HCT116 (cell line): ENCODE measurements around the gene PEAK3. TPM values are rescaled to one million over a fixed set of nuclear protein-coding genes. Genes with fewer than 3 reads are reported as not detected.
A peak's percentile ranks its signal among the peaks of the same experiment; 100 is the strongest.

Experiments
- ATAC-seq: fragments of 200-7000 bp; cut with Tn5 transposase; 2 replicates; pipeline ENCODE4 v1.9.1; 2020; ENCODE audit warnings: mild to moderate bottlenecking, moderate library complexity
- BruUV-seq: library from RNA; stranded (reverse); fragments of 400-500 nt; replicated peaks from 2 replicates; lab custom pipeline; 2021; lab: Mats Ljungman, UMichigan
- CTCF ChIA-PET: fragments of 300-600 bp; sonication (Branson Sonifier 250); formaldehyde crosslinking; loops from one replicate; lab custom pipeline; 2021; ENCODE audit warnings: antibody characterized with exemption; lab: Charles Lee
- POLR2A ChIA-PET: fragments of 300-600, 350-600 bp; sonication (Branson Sonifier 250); formaldehyde crosslinking; loops from one replicate; lab custom pipeline; 2021; ENCODE audit warnings: antibody characterized with exemption; lab: Charles Lee
- RAD21 ChIA-PET, 2 experiments: fragments of 300-600 bp; sonication (Branson Sonifier 250); formaldehyde crosslinking; loops; one replicate each; lab custom pipeline; 2023; ENCODE audit warnings: low total read pairs in 2 of 2; ENCODE audit not compliant: uncharacterized antibody in 2 of 2, unreplicated experiment in 2 of 2, low non-redundant PET in 1 of 2; lab: Charles Lee
- DNase-seq: peaks from one replicate; pipeline ENCODE4 v3.0.0-alpha.2; 2010; ENCODE audit warnings: low read depth, low spot score
- H2AFZ ChIP-seq: fragments of 200-600 bp; shearing (Covaris generic), sonication (generic); 2 replicates; pipeline ENCODE4 v1.6.1; 2017; ENCODE audit warnings: low read depth, mixed run types, mixed read lengths, antibody characterized with exemption, low read length; ENCODE audit not compliant: poor library complexity, severe bottlenecking
- H3K27ac ChIP-seq: 2 replicates; pipeline ENCODE4 v1.5.1; 2012; ENCODE audit warnings: low read depth, low read length
- H3K27me3 ChIP-seq: fragments of 200-600 bp; sonication (generic); 2 replicates; pipeline ENCODE4 v1.6.1; 2016; ENCODE audit warnings: mixed run types, low read length, mixed read lengths; ENCODE audit not compliant: insufficient read depth
- H3K36me3 ChIP-seq, 2 experiments: fragments of 200-500 bp in 1 of 2; fragments of 200-600 bp in 1 of 2; sonication (Bioruptor generic) in 1 of 2; sonication (generic) in 1 of 2; 2 replicates each; pipeline versions ENCODE4 v1.5.1 to v1.6.1; 2014 to 2016; ENCODE audit warnings: low read length in 2 of 2, inconsistent platforms in 1 of 2, mixed read lengths in 1 of 2, mixed run types in 1 of 2; ENCODE audit not compliant: insufficient read depth in 2 of 2, control insufficient read depth in 1 of 2
- H3K4me1 ChIP-seq, 2 experiments: fragments of 200-600 bp in 1 of 2; sonication (generic) in 1 of 2; 2 replicates each; pipeline versions ENCODE4 v1.5.1 to v1.6.1; 2012 to 2017; ENCODE audit warnings: low read length in 2 of 2, inconsistent platforms in 1 of 2, mild to moderate bottlenecking in 1 of 2, mixed read lengths in 1 of 2, mixed run types in 1 of 2, moderate library complexity in 1 of 2; ENCODE audit not compliant: insufficient read depth in 2 of 2, control insufficient read depth in 1 of 2
- H3K4me2 ChIP-seq: fragments of 200-600 bp; sonication (generic); 2 replicates; pipeline ENCODE4 v1.6.1; 2017; ENCODE audit warnings: mixed run types, low read length, mixed read lengths
- H3K4me3 ChIP-seq, 2 experiments: fragments of 200-600 bp in 1 of 2; sonication (generic) in 1 of 2; replicated peaks in 1 of 2; 2 replicates each; pipeline ENCODE4 v1.5.1; 2011 to 2016; ENCODE audit warnings: low read length in 2 of 2, control low read depth in 1 of 2, low read depth in 1 of 2, mild to moderate bottlenecking in 1 of 2, mixed read lengths in 1 of 2, mixed run types in 1 of 2
- H3K79me2 ChIP-seq: fragments of 200-600 bp; sonication (generic); 2 replicates; pipeline ENCODE4 v1.6.1; 2017; ENCODE audit warnings: mild to moderate bottlenecking, mixed run types, low read length, moderate library complexity, mixed read lengths; ENCODE audit not compliant: insufficient read depth
- H3K9ac ChIP-seq: fragments of 200-600 bp; sonication (generic); 2 replicates; pipeline ENCODE4 v1.6.1; 2016; ENCODE audit warnings: low read length, mixed read lengths
- H3K9me2 ChIP-seq: fragments of 200-600 bp; sonication (generic), shearing (Covaris generic); 2 replicates; pipeline ENCODE4 v1.6.1; 2017; ENCODE audit warnings: mixed run types, mild to moderate bottlenecking, moderate library complexity; ENCODE audit not compliant: insufficient read depth
- H3K9me3 ChIP-seq, 2 experiments: fragments of 200-500 bp in 1 of 2; fragments of 200-600 bp in 1 of 2; sonication (Bioruptor generic) in 1 of 2; sonication (generic) in 1 of 2; 2 replicates each; pipeline ENCODE4 v1.6.1; 2014 to 2017; ENCODE audit warnings: low read length in 2 of 2, mixed read lengths in 2 of 2, inconsistent platforms in 1 of 2, low read depth in 1 of 2, mild to moderate bottlenecking in 1 of 2, mixed run types in 1 of 2, moderate library complexity in 1 of 2; ENCODE audit not compliant: control insufficient read depth in 1 of 2, insufficient read depth in 1 of 2
- H4K20me1 ChIP-seq: fragments of 200-600 bp; sonication (generic), shearing (Covaris generic); 2 replicates; pipeline ENCODE4 v1.6.1; 2017; ENCODE audit warnings: mixed run types, mild to moderate bottlenecking, moderate library complexity; ENCODE audit not compliant: insufficient read depth
- EGR1 ChIP-seq: IDR thresholded peaks from 2 replicates; pipeline ENCODE4 v1.6.1; 2012; ENCODE audit warnings: low read depth
- POLR2A ChIP-seq: IDR thresholded peaks from 2 replicates; pipeline ENCODE4 v1.7.0; 2011; ENCODE audit warnings: borderline replicate concordance; ENCODE audit not compliant: insufficient read depth, insufficient read length; ENCODE audit errors: extremely low read depth
- POLR2AphosphoS5 ChIP-seq: IDR thresholded peaks from 2 replicates; pipeline ENCODE4 v1.6.1; 2011; ENCODE audit warnings: mild to moderate bottlenecking, low read depth, low read length, moderate library complexity
- SIN3A ChIP-seq: IDR thresholded peaks from 2 replicates; pipeline ENCODE4 v1.6.1; 2012; ENCODE audit warnings: low read depth
- ZFX ChIP-seq: fragments of 450-650 bp; IDR thresholded peaks from 2 replicates; pipeline ENCODE4 v1.6.1; 2017
- intact Hi-C: fragments of 100-400 bp; cut with micrococcal nuclease; formaldehyde crosslinking; loops from 2 replicates; pipeline ENCODE4 v1.10.0; 2022
- total RNA-seq: library from RNA; stranded (reverse); gene quantifications from one replicate; pipeline ENCODE4 v1.2.1, GENCODE V29; 2021; ENCODE audit not compliant: unreplicated experiment

PEAK3 gene
- total RNA-seq, 1 experiment from 2014 or later, result not detected

DNA sequence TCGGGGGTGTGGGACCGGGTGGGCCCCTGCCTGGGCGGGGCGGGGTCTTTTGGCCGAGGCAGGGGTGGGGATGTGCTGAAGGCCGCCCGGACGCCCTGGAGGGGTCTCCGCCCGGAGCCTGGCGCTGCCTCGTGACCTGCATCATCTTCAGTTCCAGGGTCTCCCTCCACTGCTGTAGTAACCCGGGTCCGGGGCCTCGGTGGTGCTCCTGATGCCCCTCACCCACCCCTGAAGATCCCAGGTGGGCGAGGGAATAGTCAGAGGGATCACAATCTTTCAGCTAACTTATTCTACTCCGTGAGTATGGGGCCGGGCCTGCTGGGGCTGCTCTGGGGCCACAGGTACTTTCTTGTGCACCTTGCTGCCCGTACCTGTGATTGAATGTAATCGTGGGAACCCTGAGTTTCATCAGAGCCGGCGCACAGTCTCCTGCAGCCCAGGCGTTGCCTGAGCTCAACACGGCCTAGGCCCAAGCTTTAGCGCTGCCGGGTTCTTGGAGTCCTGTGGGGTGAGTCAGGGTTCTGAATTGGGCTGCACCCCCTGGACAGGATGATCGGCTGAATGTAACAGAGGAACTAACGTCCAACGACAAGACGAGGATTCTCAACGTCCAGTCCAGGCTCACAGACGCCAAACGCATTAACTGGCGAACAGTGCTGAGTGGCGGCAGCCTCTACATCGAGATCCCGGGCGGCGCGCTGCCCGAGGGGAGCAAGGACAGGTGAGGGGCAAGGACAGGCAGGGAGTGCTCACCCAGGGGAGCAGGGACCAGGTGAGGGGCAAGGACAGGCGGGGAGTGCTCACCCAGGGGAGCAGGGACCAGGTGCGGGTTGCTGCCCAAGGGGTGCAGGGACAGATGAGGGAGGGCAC lies 10.5 kb downstream of the PEAK3 start:
- ATAC-seq (no peak), DNase-seq (no peak)
- ChIA-PET RAD21 (interaction anchor here in 1 of 2 experiments (1.2 kb wide), 1 partner anchor 115 kb away, joined by 4 read pairs; no protein-coding TSS in a partner anchor), POLR2A (interaction anchor here (0.9 to 1.1 kb wide), 3 partner anchors 11 to 186 kb away, joined by 3 to 4 read pairs (median 3); no protein-coding TSS in a partner anchor), CTCF (interaction anchor here (1.6 kb wide), 1 partner anchor 116 kb away, joined by 4 read pairs; no protein-coding TSS in a partner anchor)
- H4K20me1 ChIP-seq, result peaks cover 18% of the 10 kb centered on the region; the same call in 1 of the 2 replicates
- no peaks in the 10 kb centered on the region for H3K9me3 ChIP-seq
- peak overlapping the region; percentile 97 to 98 for H3K4me3 ChIP-seq
- no TSS peak for BruUV-seq
- H3K9ac ChIP-seq, result peak overlapping the region; percentile 99
- peaks cover 20 to 59% of the 10 kb centered on the region in 2 experiments for H3K4me1 ChIP-seq
- no peak overlapping the region for H2AFZ ChIP-seq
- peak overlapping the region; percentile 76 for H3K4me2 ChIP-seq
- H3K79me2 ChIP-seq, result peaks cover 51% of the 10 kb centered on the region
- intact Hi-C loops, result no loop called here
- peak overlapping the region; percentile 72 for H3K27ac ChIP-seq
- H3K36me3 ChIP-seq, result peaks cover 14 to 28% of the 10 kb centered on the region in 2 experiments; a peak in 2 of 4 replicates
- TF ChIP-seq POLR2AphosphoS5, result peak; percentile 8; the same call in 1 of the 2 replicates
- TF ChIP-seq POLR2A, result no peak
- no peaks in the 10 kb centered on the region for H3K27me3 ChIP-seq
- no peaks in the 10 kb centered on the region for H3K9me2 ChIP-seq

DNA sequence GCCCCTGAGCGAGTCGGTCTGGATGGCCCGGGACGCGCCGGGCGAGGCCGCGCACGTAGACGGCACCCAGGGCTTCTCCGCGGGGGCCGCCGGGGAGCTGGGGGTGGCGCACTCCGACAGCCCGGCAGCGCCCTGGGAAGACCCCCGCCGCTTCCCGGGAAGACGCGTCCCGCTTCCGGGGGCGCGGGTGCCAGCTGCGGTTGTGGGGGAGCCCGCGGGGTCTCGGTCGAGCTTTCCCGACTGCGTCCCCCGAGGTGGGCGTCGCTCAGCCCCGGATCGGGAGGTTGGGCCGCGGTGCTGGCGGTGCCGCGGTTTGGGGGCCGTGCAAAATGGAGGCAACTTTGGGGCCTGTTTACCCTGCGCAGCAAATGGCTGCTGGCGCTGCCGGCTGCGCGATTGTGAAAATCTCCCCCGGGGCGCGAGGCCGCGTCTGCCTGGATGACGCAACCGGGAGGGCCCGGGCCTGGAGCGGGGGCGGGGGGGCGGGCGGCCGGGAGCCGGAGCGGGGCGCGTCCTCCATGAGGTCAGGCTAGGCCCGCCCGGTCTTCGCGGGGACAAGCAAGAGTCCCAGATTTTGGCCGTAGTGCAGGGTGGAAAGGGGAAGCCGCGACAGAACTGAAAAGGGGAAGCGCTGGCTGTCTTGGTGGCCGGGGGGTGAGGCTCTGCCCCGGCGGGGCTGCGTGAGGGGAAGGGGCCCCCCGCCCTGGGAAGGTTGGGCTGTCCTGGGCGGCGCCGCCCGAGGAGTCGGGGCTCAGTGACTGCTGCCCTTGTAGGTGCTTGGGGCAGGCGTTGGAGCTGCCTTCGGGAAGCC lies 11.3 kb downstream of the PEAK3 start:
- ChIA-PET CTCF (interaction anchor here (1.4 kb wide), 1 partner anchor 10 kb away, joined by 4 read pairs; no protein-coding TSS in a partner anchor), POLR2A (interaction anchor here (0.8 to 1.3 kb wide), 5 partner anchors 9 to 129 kb away, joined by 3 to 4 read pairs (median 3); no protein-coding TSS in a partner anchor), RAD21 (no interaction called here)
- H3K4me3 ChIP-seq, result peak overlapping the region; percentile 97 to 98
- H3K9me3 ChIP-seq, result no peaks in the 10 kb centered on the region
- H3K79me2 ChIP-seq, result peaks cover 51% of the 10 kb centered on the region
- H3K4me2 ChIP-seq, result peak overlapping the region; percentile 76
- H3K27me3 ChIP-seq, result no peaks in the 10 kb centered on the region
- peaks cover 22 to 56% of the 10 kb centered on the region in 2 experiments for H3K4me1 ChIP-seq
- DNase-seq (no peak), ATAC-seq (no peak)
- peak overlapping the region; percentile 98 for H3K27ac ChIP-seq
- no TSS peak for BruUV-seq
- peaks cover 13 to 28% of the 10 kb centered on the region in 2 experiments; a peak in 2 of 4 replicates for H3K36me3 ChIP-seq
- peaks cover 18% of the 10 kb centered on the region; the same call in 1 of the 2 replicates for H4K20me1 ChIP-seq
- H3K9ac ChIP-seq, result peak overlapping the region; percentile 99
- H2AFZ ChIP-seq, result no peak overlapping the region
- H3K9me2 ChIP-seq, result no peaks in the 10 kb centered on the region
- intact Hi-C loops, result no loop called here
- TF ChIP-seq EGR1, result peak; percentile 38; the same call in 1 of the 2 replicates
- peak; percentile 24; the same call in 1 of the 2 replicates for TF ChIP-seq POLR2AphosphoS5
- peak; percentile 34; the same call in 1 of the 2 replicates for TF ChIP-seq ZFX
- no peak; the same call in 1 of the 2 replicates for TF ChIP-seq SIN3A
